ENCODE data around the gene LYRM1.
A peak's percentile ranks its signal among the peaks of the same experiment; 100 is the strongest.

Gene LYRM1

GRCh38 chr16:20901068-20901435 lies 481 bp downstream of the LYRM1 start:
- in situ Hi-C loops (cut with HindIII; ENCODE audit: low pct_ligation_motif_present, low sequenced_read_pairs), result no loop called here
- peak overlapping the region; percentile 92 for H3K4me3 ChIP-seq (ENCODE audit: low read depth, low read length)
- no peak for DNase-seq
- H3K27ac ChIP-seq, result peak overlapping the region; percentile 97
- no peaks in the 10 kb centered on the region for H3K36me3 ChIP-seq (replicated peaks)
- TF ChIP-seq CTCF (IDR thresholded peaks at IDR 0.05; ENCODE audit: low read depth, low read length, missing control alignments), result no peak
- no peaks in the 10 kb centered on the region for H3K27me3 ChIP-seq (replicated peaks)

- H3K27me3 ChIP-seq (replicated peaks), result no peaks in the 10 kb centered on the region
- TF ChIP-seq CTCF (IDR thresholded peaks at IDR 0.05; ENCODE audit: low read depth, low read length, missing control alignments), result no peak
- H3K36me3 ChIP-seq (replicated peaks), result no peaks in the 10 kb centered on the region
- DNase-seq, result no peak
- H3K4me3 ChIP-seq (ENCODE audit: low read depth, low read length), result peak overlapping the region; percentile 92
- H3K27ac ChIP-seq, result peak overlapping the region; percentile 97
- in situ Hi-C loops (cut with HindIII; ENCODE audit: low pct_ligation_motif_present, low sequenced_read_pairs), result no loop called here
Observed at GRCh38 chr16:20901436-20902112, 1.0 kb downstream of the LYRM1 start.

- DNase-seq, result no peak
- H3K36me3 ChIP-seq (replicated peaks), result no peaks in the 10 kb centered on the region
- H3K4me3 ChIP-seq (ENCODE audit: low read depth, low read length), result no peak overlapping the region
- no peak overlapping the region for H3K27ac ChIP-seq
- in situ Hi-C loops (cut with HindIII; ENCODE audit: low pct_ligation_motif_present, low sequenced_read_pairs), result no loop called here
- H3K27me3 ChIP-seq (replicated peaks), result no peaks in the 10 kb centered on the region
- no peak for TF ChIP-seq CTCF (IDR thresholded peaks at IDR 0.05; ENCODE audit: low read depth, low read length, missing control alignments)
Observed at GRCh38 chr16:20902426-20902825, 1.9 kb downstream of the LYRM1 start.

- H3K4me3 ChIP-seq (ENCODE audit: low read depth, low read length), result no peak overlapping the region
- no peak for TF ChIP-seq CTCF (IDR thresholded peaks at IDR 0.05; ENCODE audit: low read depth, low read length, missing control alignments)
- no peaks in the 10 kb centered on the region for H3K27me3 ChIP-seq (replicated peaks)
- no peak overlapping the region for H3K27ac ChIP-seq
- in situ Hi-C loops (cut with HindIII; ENCODE audit: low pct_ligation_motif_present, low sequenced_read_pairs), result no loop called here
- no peak for DNase-seq
- H3K36me3 ChIP-seq (replicated peaks), result no peaks in the 10 kb centered on the region
Observed at GRCh38 chr16:20903116-20903898, 2.7 kb downstream of the LYRM1 start.

GRCh38 chr16:20903899-20904506 lies 3.4 kb downstream of the LYRM1 start:
- Histone ChIP-seq H3K36me3 (replicated peaks) (no peaks in the 10 kb centered on the region), H3K27ac (peak overlapping the region; percentile 54), H3K27me3 (replicated peaks) (no peaks in the 10 kb centered on the region), H3K4me3 (ENCODE audit: low read depth, low read length) (no peak overlapping the region)
- in situ Hi-C loops (cut with HindIII; ENCODE audit: low pct_ligation_motif_present, low sequenced_read_pairs), result no loop called here
- TF ChIP-seq CTCF (IDR thresholded peaks at IDR 0.05; ENCODE audit: low read depth, low read length, missing control alignments), result no peak
- no peak for DNase-seq
